Myocyte (in vitro differentiated cells): ENCODE data around the gene ALDH16A1. TPM values are rescaled to one million over a fixed set of nuclear protein-coding genes. Genes with fewer than 3 reads are reported as not detected.
"Not testable (repeated sequence)": the region's sequence is repeated elsewhere in the genome, so short reads cannot be mapped to it uniquely, and the experiment has no call there.

Experiments used
- DNase-seq: peaks from one replicate; pipeline ENCODE4 v3.0.0-alpha.2; 2012; ENCODE audit warnings: low read depth
- total RNA-seq: library from RNA; depleted of rRNA; stranded (reverse); fragments of >200 nt; gene quantifications from 2 replicates; pipeline ENCODE4 v1.2.3, GENCODE V29; 2014

Gene ALDH16A1
- total RNA-seq, 1 donor from 2014 or later: 14.4 TPM

- DNase-seq: no peak
These were observed 13.2 kb upstream of the ALDH16A1 start for GRCh38 chr19:49439836-49440235.

GRCh38 chr19:49440439-49441209, 12.4 kb upstream of the ALDH16A1 start:
- no peak for DNase-seq

GRCh38 chr19:49441210-49441959, 11.6 kb upstream of the ALDH16A1 start, which contains the start of gene SLC17A7:
SLC17A7 (minus strand) TSS chr19:49441527; CDS start chr19:49441379, 148 bp downstream.
- no peak for DNase-seq

GRCh38 chr19:49441960-49442350, 11.1 kb upstream of the ALDH16A1 start:
- no peak for DNase-seq

- peak; percentile 25 for DNase-seq
These were observed 10.7 kb upstream of the ALDH16A1 start for GRCh38 chr19:49442354-49442753.

GRCh38 chr19:49442771-49443365, 10.2 kb upstream of the ALDH16A1 start:
- peak; percentile 92 for DNase-seq

- DNase-seq: peak; percentile 95
These were observed 9.5 kb upstream of the ALDH16A1 start for GRCh38 chr19:49443366-49444099.

- not testable (repeated sequence) for DNase-seq
These were observed 8.8 kb upstream of the ALDH16A1 start for GRCh38 chr19:49444100-49444700.

GRCh38 chr19:49445997-49446396, 7.0 kb upstream of the ALDH16A1 start:
- no peak for DNase-seq

- DNase-seq: no peak
These were observed 5.3 kb upstream of the ALDH16A1 start for GRCh38 chr19:49447485-49448431.

- no peak for DNase-seq
These were observed 4.6 kb upstream of the ALDH16A1 start for GRCh38 chr19:49448432-49448786.

GRCh38 chr19:49450405-49450804, 2.6 kb upstream of the ALDH16A1 start:
- no peak for DNase-seq

GRCh38 chr19:49451430-49452181, 1.4 kb upstream of the ALDH16A1 start, which contains the start of gene PIH1D1:
PIH1D1 (minus strand) TSS chr19:49451814; CDS start chr19:49451574, 240 bp downstream.
- peak; percentile 100 for DNase-seq

- no peak for DNase-seq
These were observed 774 bp downstream of the ALDH16A1 start for GRCh38 chr19:49453757-49454240.

- no peak for DNase-seq
These were observed 2.7 kb downstream of the ALDH16A1 start for GRCh38 chr19:49455773-49456172.

GRCh38 chr19:49456326-49456725, 3.3 kb downstream of the ALDH16A1 start:
- DNase-seq: no peak

- DNase-seq: no peak
These were observed 5.5 kb downstream of the ALDH16A1 start for GRCh38 chr19:49458567-49458903.

- no peak for DNase-seq
These were observed 6.4 kb downstream of the ALDH16A1 start for GRCh38 chr19:49459388-49459787.

- DNase-seq: not testable (repeated sequence)
These were observed 8.1 kb downstream of the ALDH16A1 start for GRCh38 chr19:49461130-49461529.
